HL-60 (cell line): ENCODE data around the gene CDKN2D.

ENCODE experiments used
- CTCF ChIP-seq: IDR thresholded peaks from one replicate; pipeline ENCODE4 v1.5.1; 2011; ENCODE audit warnings: low read length, control low read depth, inconsistent platforms; ENCODE audit not compliant: insufficient read depth
- GABPA ChIP-seq: IDR thresholded peaks from 2 replicates; pipeline ENCODE4 v1.6.1; 2012; ENCODE audit warnings: low read depth
- POLR2AphosphoS5 ChIP-seq: IDR thresholded peaks from 2 replicates; pipeline ENCODE4 v1.6.1; 2012; ENCODE audit warnings: low read depth
- SPI1 ChIP-seq: IDR thresholded peaks from 2 replicates; pipeline ENCODE4 v1.6.1; 2012; ENCODE audit warnings: low read depth, mild to moderate bottlenecking, borderline replicate concordance
- TF ChIP-seq, protein P1 (sequence below): IDR thresholded peaks from 2 replicates; pipeline ENCODE4 v1.6.1; 2012; ENCODE audit warnings: low read depth; ENCODE audit not compliant: insufficient replicate concordance

DNA sequence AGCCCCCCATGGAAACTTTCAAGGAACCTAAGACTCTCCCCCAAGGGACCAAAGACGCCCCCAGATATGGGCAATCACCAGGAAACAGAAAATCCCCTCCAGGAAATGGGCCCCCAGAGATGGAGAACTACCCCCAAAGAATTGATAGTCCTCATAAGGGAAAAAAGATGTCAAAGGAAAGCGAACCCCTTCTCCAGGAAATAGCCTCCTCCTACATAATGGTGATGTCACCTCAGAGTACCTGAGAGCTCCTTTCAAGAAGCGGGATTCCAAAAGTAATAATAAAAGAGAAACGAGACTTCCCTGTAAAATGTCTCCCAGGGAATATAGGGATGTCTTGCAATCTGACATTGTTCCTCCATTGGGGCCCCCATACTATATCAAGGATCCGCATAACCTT lies 1.1 kb downstream of the CDKN2D start:
- TF ChIP-seq POLR2AphosphoS5 (no peak), CTCF (no peak), GABPA (no peak), SPI1 (no peak)
- TF ChIP-seq, protein P1, sequence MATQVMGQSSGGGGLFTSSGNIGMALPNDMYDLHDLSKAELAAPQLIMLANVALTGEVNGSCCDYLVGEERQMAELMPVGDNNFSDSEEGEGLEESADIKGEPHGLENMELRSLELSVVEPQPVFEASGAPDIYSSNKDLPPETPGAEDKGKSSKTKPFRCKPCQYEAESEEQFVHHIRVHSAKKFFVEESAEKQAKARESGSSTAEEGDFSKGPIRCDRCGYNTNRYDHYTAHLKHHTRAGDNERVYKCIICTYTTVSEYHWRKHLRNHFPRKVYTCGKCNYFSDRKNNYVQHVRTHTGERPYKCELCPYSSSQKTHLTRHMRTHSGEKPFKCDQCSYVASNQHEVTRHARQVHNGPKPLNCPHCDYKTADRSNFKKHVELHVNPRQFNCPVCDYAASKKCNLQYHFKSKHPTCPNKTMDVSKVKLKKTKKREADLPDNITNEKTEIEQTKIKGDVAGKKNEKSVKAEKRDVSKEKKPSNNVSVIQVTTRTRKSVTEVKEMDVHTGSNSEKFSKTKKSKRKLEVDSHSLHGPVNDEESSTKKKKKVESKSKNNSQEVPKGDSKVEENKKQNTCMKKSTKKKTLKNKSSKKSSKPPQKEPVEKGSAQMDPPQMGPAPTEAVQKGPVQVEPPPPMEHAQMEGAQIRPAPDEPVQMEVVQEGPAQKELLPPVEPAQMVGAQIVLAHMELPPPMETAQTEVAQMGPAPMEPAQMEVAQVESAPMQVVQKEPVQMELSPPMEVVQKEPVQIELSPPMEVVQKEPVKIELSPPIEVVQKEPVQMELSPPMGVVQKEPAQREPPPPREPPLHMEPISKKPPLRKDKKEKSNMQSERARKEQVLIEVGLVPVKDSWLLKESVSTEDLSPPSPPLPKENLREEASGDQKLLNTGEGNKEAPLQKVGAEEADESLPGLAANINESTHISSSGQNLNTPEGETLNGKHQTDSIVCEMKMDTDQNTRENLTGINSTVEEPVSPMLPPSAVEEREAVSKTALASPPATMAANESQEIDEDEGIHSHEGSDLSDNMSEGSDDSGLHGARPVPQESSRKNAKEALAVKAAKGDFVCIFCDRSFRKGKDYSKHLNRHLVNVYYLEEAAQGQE, result no peak
